ENCODE data around the gene GDI1. TPM values are rescaled to one million over a fixed set of nuclear protein-coding genes. Genes with fewer than 3 reads are reported as not detected.

Gene GDI1
- total and polyA plus RNA-seq, 9 of the 15 experiments (the other 6 are each of a cell fraction or from before 2014, with no cell fraction given): 0.97 to 82.6 (median 37.5) TPM

DNA sequence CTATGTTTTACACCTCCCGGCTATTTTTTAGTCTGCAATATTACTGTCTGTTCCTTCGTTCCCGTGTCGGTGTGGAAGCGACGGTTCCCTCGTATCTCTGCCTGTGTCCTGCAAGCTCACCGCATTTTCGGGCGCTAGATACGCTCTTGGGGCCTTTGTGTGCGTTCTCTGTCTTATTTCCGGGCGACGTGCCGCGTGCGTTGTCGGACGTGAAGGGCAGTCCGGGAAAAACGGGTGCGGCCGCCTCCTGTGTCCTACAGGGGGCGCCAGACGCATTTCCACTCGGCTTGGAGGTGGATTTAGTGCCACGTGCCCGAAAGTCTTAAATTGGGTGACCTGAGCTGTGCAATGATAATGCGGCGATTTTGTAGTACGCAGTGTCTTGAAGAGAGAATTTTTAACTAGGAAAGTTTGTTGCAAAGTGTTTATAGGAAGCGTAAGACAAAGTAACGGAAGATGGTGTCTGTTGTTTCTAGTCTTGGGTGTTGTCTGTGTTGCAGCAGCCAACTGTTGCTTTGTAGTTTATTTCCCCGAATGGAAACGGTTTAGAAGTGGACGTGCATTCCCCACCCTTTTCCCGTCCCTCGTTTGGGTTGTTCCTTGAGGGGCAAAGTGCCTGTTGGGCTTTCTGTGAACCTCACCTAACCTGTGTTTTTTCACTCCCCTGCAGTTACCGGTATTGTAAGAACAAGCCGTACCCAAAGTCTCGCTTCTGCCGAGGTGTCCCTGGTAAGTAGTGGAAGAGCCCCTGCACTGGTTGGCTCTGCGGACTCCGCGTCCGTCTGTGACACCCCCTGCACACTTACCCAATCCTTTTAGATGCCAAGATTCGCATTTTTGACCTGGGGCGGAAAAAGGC, 38.1 kb upstream of the GDI1 start (continued):
- TF ChIP-seq, protein P1, sequence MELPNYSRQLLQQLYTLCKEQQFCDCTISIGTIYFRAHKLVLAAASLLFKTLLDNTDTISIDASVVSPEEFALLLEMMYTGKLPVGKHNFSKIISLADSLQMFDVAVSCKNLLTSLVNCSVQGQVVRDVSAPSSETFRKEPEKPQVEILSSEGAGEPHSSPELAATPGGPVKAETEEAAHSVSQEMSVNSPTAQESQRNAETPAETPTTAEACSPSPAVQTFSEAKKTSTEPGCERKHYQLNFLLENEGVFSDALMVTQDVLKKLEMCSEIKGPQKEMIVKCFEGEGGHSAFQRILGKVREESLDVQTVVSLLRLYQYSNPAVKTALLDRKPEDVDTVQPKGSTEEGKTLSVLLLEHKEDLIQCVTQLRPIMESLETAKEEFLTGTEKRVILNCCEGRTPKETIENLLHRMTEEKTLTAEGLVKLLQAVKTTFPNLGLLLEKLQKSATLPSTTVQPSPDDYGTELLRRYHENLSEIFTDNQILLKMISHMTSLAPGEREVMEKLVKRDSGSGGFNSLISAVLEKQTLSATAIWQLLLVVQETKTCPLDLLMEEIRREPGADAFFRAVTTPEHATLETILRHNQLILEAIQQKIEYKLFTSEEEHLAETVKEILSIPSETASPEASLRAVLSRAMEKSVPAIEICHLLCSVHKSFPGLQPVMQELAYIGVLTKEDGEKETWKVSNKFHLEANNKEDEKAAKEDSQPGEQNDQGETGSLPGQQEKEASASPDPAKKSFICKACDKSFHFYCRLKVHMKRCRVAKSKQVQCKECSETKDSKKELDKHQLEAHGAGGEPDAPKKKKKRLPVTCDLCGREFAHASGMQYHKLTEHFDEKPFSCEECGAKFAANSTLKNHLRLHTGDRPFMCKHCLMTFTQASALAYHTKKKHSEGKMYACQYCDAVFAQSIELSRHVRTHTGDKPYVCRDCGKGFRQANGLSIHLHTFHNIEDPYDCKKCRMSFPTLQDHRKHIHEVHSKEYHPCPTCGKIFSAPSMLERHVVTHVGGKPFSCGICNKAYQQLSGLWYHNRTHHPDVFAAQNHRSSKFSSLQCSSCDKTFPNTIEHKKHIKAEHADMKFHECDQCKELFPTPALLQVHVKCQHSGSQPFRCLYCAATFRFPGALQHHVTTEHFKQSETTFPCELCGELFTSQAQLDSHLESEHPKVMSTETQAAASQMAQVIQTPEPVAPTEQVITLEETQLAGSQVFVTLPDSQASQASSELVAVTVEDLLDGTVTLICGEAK (IDR thresholded peaks at IDR 0.05): no peak; the same call in 1 of the 2 replicates
- TF ChIP-seq, protein P1 (CRISPR knock-in tag; IDR thresholded peaks at IDR 0.05): no peak; the same call in 1 of the 2 replicates
- TF ChIP-seq, protein P2, sequence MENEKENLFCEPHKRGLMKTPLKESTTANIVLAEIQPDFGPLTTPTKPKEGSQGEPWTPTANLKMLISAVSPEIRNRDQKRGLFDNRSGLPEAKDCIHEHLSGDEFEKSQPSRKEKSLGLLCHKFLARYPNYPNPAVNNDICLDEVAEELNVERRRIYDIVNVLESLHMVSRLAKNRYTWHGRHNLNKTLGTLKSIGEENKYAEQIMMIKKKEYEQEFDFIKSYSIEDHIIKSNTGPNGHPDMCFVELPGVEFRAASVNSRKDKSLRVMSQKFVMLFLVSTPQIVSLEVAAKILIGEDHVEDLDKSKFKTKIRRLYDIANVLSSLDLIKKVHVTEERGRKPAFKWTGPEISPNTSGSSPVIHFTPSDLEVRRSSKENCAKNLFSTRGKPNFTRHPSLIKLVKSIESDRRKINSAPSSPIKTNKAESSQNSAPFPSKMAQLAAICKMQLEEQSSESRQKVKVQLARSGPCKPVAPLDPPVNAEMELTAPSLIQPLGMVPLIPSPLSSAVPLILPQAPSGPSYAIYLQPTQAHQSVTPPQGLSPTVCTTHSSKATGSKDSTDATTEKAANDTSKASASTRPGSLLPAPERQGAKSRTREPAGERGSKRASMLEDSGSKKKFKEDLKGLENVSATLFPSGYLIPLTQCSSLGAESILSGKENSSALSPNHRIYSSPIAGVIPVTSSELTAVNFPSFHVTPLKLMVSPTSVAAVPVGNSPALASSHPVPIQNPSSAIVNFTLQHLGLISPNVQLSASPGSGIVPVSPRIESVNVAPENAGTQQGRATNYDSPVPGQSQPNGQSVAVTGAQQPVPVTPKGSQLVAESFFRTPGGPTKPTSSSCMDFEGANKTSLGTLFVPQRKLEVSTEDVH (IDR thresholded peaks at IDR 0.05; ENCODE audit: low read depth, partially characterized antibody): peak; percentile 19
- TF ChIP-seq ZNF431 (CRISPR knock-in tag; IDR thresholded peaks at IDR 0.05) (no peak), CCNT2 (IDR thresholded peaks at IDR 0.05; ENCODE audit: borderline replicate concordance, extremely low read depth, insufficient read length, low read depth, low read length) (no peak), RNF2 (IDR thresholded peaks at IDR 0.05) (peak; percentile 7; the same call in 1 of the 2 replicates)
- TF ChIP-seq, protein P3, sequence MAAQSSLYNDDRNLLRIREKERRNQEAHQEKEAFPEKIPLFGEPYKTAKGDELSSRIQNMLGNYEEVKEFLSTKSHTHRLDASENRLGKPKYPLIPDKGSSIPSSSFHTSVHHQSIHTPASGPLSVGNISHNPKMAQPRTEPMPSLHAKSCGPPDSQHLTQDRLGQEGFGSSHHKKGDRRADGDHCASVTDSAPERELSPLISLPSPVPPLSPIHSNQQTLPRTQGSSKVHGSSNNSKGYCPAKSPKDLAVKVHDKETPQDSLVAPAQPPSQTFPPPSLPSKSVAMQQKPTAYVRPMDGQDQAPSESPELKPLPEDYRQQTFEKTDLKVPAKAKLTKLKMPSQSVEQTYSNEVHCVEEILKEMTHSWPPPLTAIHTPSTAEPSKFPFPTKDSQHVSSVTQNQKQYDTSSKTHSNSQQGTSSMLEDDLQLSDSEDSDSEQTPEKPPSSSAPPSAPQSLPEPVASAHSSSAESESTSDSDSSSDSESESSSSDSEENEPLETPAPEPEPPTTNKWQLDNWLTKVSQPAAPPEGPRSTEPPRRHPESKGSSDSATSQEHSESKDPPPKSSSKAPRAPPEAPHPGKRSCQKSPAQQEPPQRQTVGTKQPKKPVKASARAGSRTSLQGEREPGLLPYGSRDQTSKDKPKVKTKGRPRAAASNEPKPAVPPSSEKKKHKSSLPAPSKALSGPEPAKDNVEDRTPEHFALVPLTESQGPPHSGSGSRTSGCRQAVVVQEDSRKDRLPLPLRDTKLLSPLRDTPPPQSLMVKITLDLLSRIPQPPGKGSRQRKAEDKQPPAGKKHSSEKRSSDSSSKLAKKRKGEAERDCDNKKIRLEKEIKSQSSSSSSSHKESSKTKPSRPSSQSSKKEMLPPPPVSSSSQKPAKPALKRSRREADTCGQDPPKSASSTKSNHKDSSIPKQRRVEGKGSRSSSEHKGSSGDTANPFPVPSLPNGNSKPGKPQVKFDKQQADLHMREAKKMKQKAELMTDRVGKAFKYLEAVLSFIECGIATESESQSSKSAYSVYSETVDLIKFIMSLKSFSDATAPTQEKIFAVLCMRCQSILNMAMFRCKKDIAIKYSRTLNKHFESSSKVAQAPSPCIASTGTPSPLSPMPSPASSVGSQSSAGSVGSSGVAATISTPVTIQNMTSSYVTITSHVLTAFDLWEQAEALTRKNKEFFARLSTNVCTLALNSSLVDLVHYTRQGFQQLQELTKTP (IDR thresholded peaks at IDR 0.05; ENCODE audit: low read depth in 1 of 2, partially characterized antibody in 2 of 2): peak in 1 of 2 experiments; percentile 14
- TF ChIP-seq, protein P4, sequence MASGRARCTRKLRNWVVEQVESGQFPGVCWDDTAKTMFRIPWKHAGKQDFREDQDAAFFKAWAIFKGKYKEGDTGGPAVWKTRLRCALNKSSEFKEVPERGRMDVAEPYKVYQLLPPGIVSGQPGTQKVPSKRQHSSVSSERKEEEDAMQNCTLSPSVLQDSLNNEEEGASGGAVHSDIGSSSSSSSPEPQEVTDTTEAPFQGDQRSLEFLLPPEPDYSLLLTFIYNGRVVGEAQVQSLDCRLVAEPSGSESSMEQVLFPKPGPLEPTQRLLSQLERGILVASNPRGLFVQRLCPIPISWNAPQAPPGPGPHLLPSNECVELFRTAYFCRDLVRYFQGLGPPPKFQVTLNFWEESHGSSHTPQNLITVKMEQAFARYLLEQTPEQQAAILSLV (tag; IDR thresholded peaks at IDR 0.05): no peak
